PC-3 (cell line): ENCODE results near the gene CANX. TPM values are rescaled to one million over a fixed set of nuclear protein-coding genes. Genes with fewer than 3 reads are reported as not detected.

Experiments
- ATAC-seq: fragments of 200-7000 bp; cut with Tn5 transposase; 2 replicates; pipeline ENCODE4 v1.9.1; 2020; ENCODE audit warnings: mild to moderate bottlenecking, moderate library complexity
- BruUV-seq: library from RNA; stranded (reverse); fragments of 400-500 nt; replicated peaks from 2 replicates; lab custom pipeline; 2021; lab: Mats Ljungman, UMichigan
- CTCF ChIA-PET: fragments of 300-600 bp; sonication (Branson Sonifier 250); formaldehyde crosslinking; loops from one replicate; lab custom pipeline; 2022; ENCODE audit warnings: antibody characterized with exemption; lab: Charles Lee
- POLR2A ChIA-PET: fragments of 300-600 bp; sonication (Branson Sonifier 250); formaldehyde crosslinking; loops from one replicate; lab custom pipeline; 2022; ENCODE audit warnings: antibody characterized with exemption; ENCODE audit not compliant: unreplicated experiment; lab: Charles Lee
- DNase-seq: peaks from one replicate; pipeline ENCODE4 v3.0.0-alpha.2; 2015
- H2AFZ ChIP-seq: fragments of 300-600 bp; sonication (generic); 2 replicates; pipeline ENCODE4 v1.6.0; 2016; ENCODE audit warnings: antibody characterized with exemption, low read length
- H3F3A ChIP-seq: fragments of 300-600 bp; sonication (generic); one replicate; pipeline ENCODE4 v1.6.0; 2017; ENCODE audit warnings: antibody characterized with exemption, low read length, control low read depth, mild to moderate bottlenecking; ENCODE audit not compliant: unreplicated experiment
- H3K27ac ChIP-seq: fragments of 300-600 bp; sonication (generic); 2 replicates; pipeline ENCODE4 v1.5.1; 2016; ENCODE audit warnings: mild to moderate bottlenecking, low read length
- H3K27me3 ChIP-seq: fragments of 300-600 bp; sonication (generic); 2 replicates; pipeline ENCODE4 v1.6.1; 2016; ENCODE audit warnings: low read length, mixed read lengths
- H3K36me3 ChIP-seq: fragments of 300-600 bp; sonication (generic); 2 replicates; pipeline ENCODE4 v1.6.1; 2016; ENCODE audit warnings: low read depth, mixed run types, low read length, mixed read lengths
- H3K4me1 ChIP-seq: fragments of 300-600 bp; sonication (generic); 2 replicates; pipeline ENCODE4 v1.5.1; 2016; ENCODE audit warnings: low read length; ENCODE audit not compliant: insufficient read depth
- H3K4me2 ChIP-seq: fragments of 300-600 bp; sonication (generic); 2 replicates; pipeline ENCODE4 v1.6.0; 2016; ENCODE audit warnings: low read length
- H3K4me3 ChIP-seq: fragments of 300-600 bp; sonication (generic); 2 replicates; pipeline ENCODE4 v1.5.1; 2016; ENCODE audit warnings: mild to moderate bottlenecking, low read length, mixed read lengths
- H3K79me2 ChIP-seq: fragments of 300-600 bp; sonication (generic); 2 replicates; pipeline ENCODE4 v1.6.1; 2017; ENCODE audit warnings: low read length, mixed read lengths
- H3K9ac ChIP-seq: fragments of 300-600 bp; sonication (generic); 2 replicates; pipeline ENCODE4 v1.6.0; 2016; ENCODE audit warnings: mild to moderate bottlenecking, low read length
- H3K9me2 ChIP-seq: fragments of 300-600 bp; sonication (generic); replicated peaks from 2 replicates; pipeline ENCODE4 v1.6.1; 2016; ENCODE audit warnings: mixed run types, low read length, mixed read lengths
- H3K9me3 ChIP-seq: fragments of 300-600 bp; sonication (generic); 2 replicates; pipeline ENCODE4 v1.6.1; 2016; ENCODE audit warnings: low read length, mixed read lengths
- H4K20me1 ChIP-seq: fragments of 300-600 bp; sonication (generic); 2 replicates; pipeline ENCODE4 v1.6.1; 2016; ENCODE audit warnings: low read length, mixed read lengths
- CTCF ChIP-seq: fragments of 300-600 bp; sonication (generic); conservative IDR thresholded peaks from 2 replicates; pipeline ENCODE4 v1.5.1; 2017; ENCODE audit warnings: antibody characterized with exemption, low read depth, mild to moderate bottlenecking, low read length
- EZH2 ChIP-seq: fragments of 300-600 bp; sonication (generic); IDR thresholded peaks from one replicate; pipeline ENCODE4 v1.6.1; 2017; ENCODE audit warnings: antibody characterized with exemption, mild to moderate bottlenecking, low read length; ENCODE audit not compliant: unreplicated experiment
- EZH2phosphoT487 ChIP-seq: fragments of 300-600 bp; sonication (generic); IDR thresholded peaks from 2 replicates; pipeline ENCODE4 v1.6.1; 2018; ENCODE audit warnings: mild to moderate bottlenecking, antibody characterized with exemption, low read length, borderline replicate concordance
- intact Hi-C: fragments of 100-400 bp; cut with micrococcal nuclease; formaldehyde crosslinking; loops from 2 replicates; pipeline ENCODE4 v1.9.0; 2023
- total RNA-seq: library from RNA; depleted of rRNA; stranded (reverse); fragments of >200 nt; gene quantifications from 2 replicates; pipeline ENCODE4 v1.2.3, GENCODE V29; 2014

The CANX gene
- total RNA-seq, 1 experiment from 2014 or later = 293 TPM

- H3K36me3 ChIP-seq = no peaks in the 10 kb centered on the region
- no peak overlapping the region for H3K4me3 ChIP-seq
- H3K4me1 ChIP-seq = no peaks in the 10 kb centered on the region
- H3F3A ChIP-seq = no peaks in the 10 kb centered on the region
- POLR2A ChIA-PET = no interaction called here
- no peak overlapping the region for H3K9ac ChIP-seq
- BruUV-seq = no TSS peak
- no peak for DNase-seq
- H3K9me3 ChIP-seq = no peaks in the 10 kb centered on the region
- no peaks in the 10 kb centered on the region for H3K27me3 ChIP-seq
- CTCF ChIA-PET = no interaction called here
- no peak overlapping the region for H3K27ac ChIP-seq
- H2AFZ ChIP-seq = no peak overlapping the region
- TF ChIP-seq CTCF (no peak), EZH2phosphoT487 (no peak), EZH2 (no peak)
- intact Hi-C loops = no loop called here
- peaks cover 70% of the 10 kb centered on the region for H3K79me2 ChIP-seq
- H3K9me2 ChIP-seq = no peaks in the 10 kb centered on the region
- H3K4me2 ChIP-seq = no peak overlapping the region
- no peak for ATAC-seq
- no peaks in the 10 kb centered on the region for H4K20me1 ChIP-seq
Measured at GRCh38 chr5:179753971-179754370, 55.2 kb downstream of the CANX start.

GRCh38 chr5:179755022-179755421, 56.3 kb downstream of the CANX start:
- Histone ChIP-seq H3K9ac (no peak overlapping the region), H3K27ac (no peak overlapping the region), H3K4me2 (no peak overlapping the region), H3K4me1 (peaks cover 6% of the 10 kb centered on the region; the same call in 1 of the 2 replicates), H3K36me3 (no peaks in the 10 kb centered on the region), H3F3A (no peaks in the 10 kb centered on the region), H3K9me2 (no peaks in the 10 kb centered on the region), H3K79me2 (peaks cover 70% of the 10 kb centered on the region), H3K4me3 (no peak overlapping the region), H4K20me1 (no peaks in the 10 kb centered on the region), H3K9me3 (no peaks in the 10 kb centered on the region), H2AFZ (no peak overlapping the region), H3K27me3 (no peaks in the 10 kb centered on the region)
- CTCF ChIA-PET = no interaction called here
- TF ChIP-seq EZH2phosphoT487 (no peak), CTCF (no peak), EZH2 (no peak)
- intact Hi-C loops = no loop called here
- DNase-seq (no peak), ATAC-seq (no peak)
- BruUV-seq = no TSS peak
- POLR2A ChIA-PET = no interaction called here

- no peak overlapping the region for H3K4me2 ChIP-seq
- no peaks in the 10 kb centered on the region for H4K20me1 ChIP-seq
- intact Hi-C loops = no loop called here
- ATAC-seq (no peak), DNase-seq (no peak)
- H2AFZ ChIP-seq = no peak overlapping the region
- H3F3A ChIP-seq = peaks cover 8% of the 10 kb centered on the region
- POLR2A ChIA-PET = no interaction called here
- H3K4me3 ChIP-seq = no peak overlapping the region
- peaks cover 64% of the 10 kb centered on the region for H3K79me2 ChIP-seq
- no peaks in the 10 kb centered on the region for H3K9me2 ChIP-seq
- no peaks in the 10 kb centered on the region for H3K36me3 ChIP-seq
- H3K9ac ChIP-seq = no peak overlapping the region
- CTCF ChIA-PET = no interaction called here
- no peak overlapping the region for H3K27ac ChIP-seq
- peaks cover 29% of the 10 kb centered on the region for H3K4me1 ChIP-seq
- no TSS peak for BruUV-seq
- no peak for TF ChIP-seq EZH2phosphoT487
- TF ChIP-seq CTCF = no peak
- no peak for TF ChIP-seq EZH2
- no peaks in the 10 kb centered on the region for H3K9me3 ChIP-seq
- H3K27me3 ChIP-seq = no peaks in the 10 kb centered on the region
Measured at GRCh38 chr5:179758955-179759354, 60.2 kb downstream of the CANX start.
